Esophagus squamous epithelium (tissue), 4 donors: ENCODE measurements around the gene NFATC4.

Source experiments
- POLR2A ChIP-seq, 4 donors: fragments of 450-650 bp; IDR thresholded peaks; one replicate each; pipeline ENCODE4 v1.6.1; 2017; ENCODE audit warnings: antibody characterized with exemption in 4 of 4, mild to moderate bottlenecking in 4 of 4, moderate library complexity in 3 of 4
- TF ChIP-seq, protein P1 (sequence below), 6 experiments: fragments of 450-650 bp in 4 of 6; fragments of 200-600 bp in 2 of 6; sonication (generic) in 2 of 6; IDR thresholded peaks; one replicate each; pipeline ENCODE4 v1.5.1; 2016 to 2019; ENCODE audit warnings: antibody characterized with exemption in 6 of 6, mild to moderate bottlenecking in 4 of 6, moderate library complexity in 4 of 6

DNA sequence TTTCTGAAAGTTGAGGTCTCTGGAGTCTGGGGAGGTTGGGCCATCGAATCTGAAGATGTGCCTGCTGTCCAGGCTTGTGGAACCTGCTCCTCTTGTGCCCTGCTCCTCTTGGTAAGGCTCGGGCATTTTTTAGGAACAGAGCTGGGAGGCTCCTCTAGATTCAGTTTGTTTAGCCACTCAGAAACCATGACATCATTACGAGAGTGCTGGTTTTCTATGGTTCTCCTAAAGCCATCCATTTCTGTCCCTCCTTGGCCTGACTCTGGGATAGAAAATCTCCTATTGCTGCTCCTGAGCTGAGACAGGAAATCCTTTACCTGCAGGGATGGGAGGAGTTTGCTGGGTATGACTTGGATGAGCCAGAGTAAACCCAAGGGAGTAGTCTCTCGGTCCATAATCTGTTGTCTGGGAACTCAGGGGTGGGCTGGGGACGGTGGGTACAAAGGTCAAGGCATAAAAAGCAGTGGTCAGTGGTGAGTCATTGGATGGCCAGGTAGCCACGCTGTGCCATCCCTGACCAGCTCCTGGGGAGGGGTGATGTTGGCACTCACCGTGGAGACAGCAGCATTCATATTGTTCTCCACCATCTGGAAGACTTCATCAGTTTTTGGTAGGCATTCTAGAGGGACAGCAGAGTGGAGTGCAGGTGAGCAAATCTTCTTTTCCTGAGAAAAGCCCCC, 30.7 kb upstream of the NFATC4 start:
- TF ChIP-seq, protein P1, sequence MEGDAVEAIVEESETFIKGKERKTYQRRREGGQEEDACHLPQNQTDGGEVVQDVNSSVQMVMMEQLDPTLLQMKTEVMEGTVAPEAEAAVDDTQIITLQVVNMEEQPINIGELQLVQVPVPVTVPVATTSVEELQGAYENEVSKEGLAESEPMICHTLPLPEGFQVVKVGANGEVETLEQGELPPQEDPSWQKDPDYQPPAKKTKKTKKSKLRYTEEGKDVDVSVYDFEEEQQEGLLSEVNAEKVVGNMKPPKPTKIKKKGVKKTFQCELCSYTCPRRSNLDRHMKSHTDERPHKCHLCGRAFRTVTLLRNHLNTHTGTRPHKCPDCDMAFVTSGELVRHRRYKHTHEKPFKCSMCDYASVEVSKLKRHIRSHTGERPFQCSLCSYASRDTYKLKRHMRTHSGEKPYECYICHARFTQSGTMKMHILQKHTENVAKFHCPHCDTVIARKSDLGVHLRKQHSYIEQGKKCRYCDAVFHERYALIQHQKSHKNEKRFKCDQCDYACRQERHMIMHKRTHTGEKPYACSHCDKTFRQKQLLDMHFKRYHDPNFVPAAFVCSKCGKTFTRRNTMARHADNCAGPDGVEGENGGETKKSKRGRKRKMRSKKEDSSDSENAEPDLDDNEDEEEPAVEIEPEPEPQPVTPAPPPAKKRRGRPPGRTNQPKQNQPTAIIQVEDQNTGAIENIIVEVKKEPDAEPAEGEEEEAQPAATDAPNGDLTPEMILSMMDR (IDR thresholded peaks at IDR 0.05): no peak
- TF ChIP-seq POLR2A (IDR thresholded peaks at IDR 0.05): no peak
